Duodenal mucosa (tissue), 2 donors: ENCODE measurements around the gene PSTPIP2.

Experiments
- H3K27ac ChIP-seq: one replicate; pipeline ENCODE4 v1.7.0; 2013; ENCODE audit warnings: low read depth, low read length
- H3K27me3 ChIP-seq, 2 donors: one replicate each; pipeline ENCODE4 v1.7.0; 2013; ENCODE audit warnings: low read length in 2 of 2, control low read depth in 1 of 2; ENCODE audit not compliant: insufficient read depth in 2 of 2, control insufficient read depth in 1 of 2
- H3K36me3 ChIP-seq, 2 donors: one replicate each; pipeline ENCODE4 v1.7.0; 2013; ENCODE audit warnings: low read length in 2 of 2, control low read depth in 1 of 2; ENCODE audit not compliant: insufficient read depth in 2 of 2, control insufficient read depth in 1 of 2
- H3K4me1 ChIP-seq, 2 donors: one replicate each; pipeline ENCODE4 v1.7.0; 2013; ENCODE audit warnings: low read length in 2 of 2, control low read depth in 1 of 2; ENCODE audit not compliant: insufficient read depth in 2 of 2, control insufficient read depth in 1 of 2
- H3K4me3 ChIP-seq, 2 donors: one replicate each; pipeline ENCODE4 v1.7.0; 2013; ENCODE audit warnings: low read length in 2 of 2, low read depth in 1 of 2
- H3K9ac ChIP-seq, 2 donors: one replicate each; pipeline ENCODE4 v1.7.0; 2013; ENCODE audit warnings: low read length in 2 of 2, low read depth in 1 of 2
- H3K9me3 ChIP-seq, 2 donors: one replicate each; pipeline ENCODE4 v1.7.0; 2013; ENCODE audit warnings: low read length in 2 of 2, control low read depth in 1 of 2; ENCODE audit not compliant: control insufficient read depth in 1 of 2

PSTPIP2 gene

DNA sequence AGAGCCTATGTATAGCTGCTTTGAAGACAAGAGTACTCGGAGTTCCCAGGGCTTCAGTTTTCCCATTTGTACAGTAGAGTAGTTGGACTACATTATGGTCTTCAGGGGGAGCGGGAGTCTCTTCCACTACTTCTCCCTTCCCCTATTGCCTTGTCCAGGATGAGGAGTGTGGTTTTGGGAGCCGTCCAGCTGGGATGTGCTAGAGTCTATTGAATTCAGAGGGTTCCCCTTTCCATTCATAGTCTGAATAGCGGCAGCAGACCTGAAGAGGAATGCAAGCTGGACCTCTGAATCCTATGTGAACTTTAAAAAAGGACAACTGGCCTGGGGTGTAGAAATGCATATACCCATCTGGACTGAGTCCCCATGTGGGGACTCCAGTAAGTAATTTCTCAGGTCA is 61.4 kb downstream of the PSTPIP2 start:
- no peak overlapping the region for H3K27ac ChIP-seq
- H3K36me3 ChIP-seq = no peaks in the 10 kb centered on the region
- no peak overlapping the region for H3K9ac ChIP-seq
- H3K4me1 ChIP-seq = no peaks in the 10 kb centered on the region
- H3K27me3 ChIP-seq = no peaks in the 10 kb centered on the region
- H3K4me3 ChIP-seq = no peak overlapping the region
- H3K9me3 ChIP-seq = no peaks in the 10 kb centered on the region

DNA sequence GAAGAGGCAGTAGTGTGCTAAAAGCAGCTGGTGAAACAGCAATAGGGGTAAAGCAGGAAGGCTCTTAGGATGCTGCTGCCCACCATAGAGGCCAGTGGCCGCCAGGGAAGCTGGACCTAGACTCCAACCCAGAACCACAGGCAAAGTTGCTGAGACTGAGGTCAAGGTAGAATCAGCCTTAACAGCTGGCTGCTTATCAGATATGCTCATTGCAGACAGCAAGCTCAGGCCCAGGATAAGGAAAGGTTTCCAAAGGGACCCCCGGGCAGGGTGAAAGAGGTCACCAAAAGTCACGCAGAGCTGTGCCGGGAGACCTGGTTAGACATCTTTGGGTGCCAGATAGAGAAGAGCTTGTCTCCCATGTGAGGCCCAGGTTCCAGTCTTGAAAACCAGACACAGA is 62.0 kb downstream of the PSTPIP2 start:
- Histone ChIP-seq H3K9ac (no peak overlapping the region), H3K36me3 (no peaks in the 10 kb centered on the region), H3K4me1 (no peaks in the 10 kb centered on the region), H3K27ac (no peak overlapping the region), H3K4me3 (no peak overlapping the region), H3K27me3 (no peaks in the 10 kb centered on the region), H3K9me3 (no peaks in the 10 kb centered on the region)

DNA sequence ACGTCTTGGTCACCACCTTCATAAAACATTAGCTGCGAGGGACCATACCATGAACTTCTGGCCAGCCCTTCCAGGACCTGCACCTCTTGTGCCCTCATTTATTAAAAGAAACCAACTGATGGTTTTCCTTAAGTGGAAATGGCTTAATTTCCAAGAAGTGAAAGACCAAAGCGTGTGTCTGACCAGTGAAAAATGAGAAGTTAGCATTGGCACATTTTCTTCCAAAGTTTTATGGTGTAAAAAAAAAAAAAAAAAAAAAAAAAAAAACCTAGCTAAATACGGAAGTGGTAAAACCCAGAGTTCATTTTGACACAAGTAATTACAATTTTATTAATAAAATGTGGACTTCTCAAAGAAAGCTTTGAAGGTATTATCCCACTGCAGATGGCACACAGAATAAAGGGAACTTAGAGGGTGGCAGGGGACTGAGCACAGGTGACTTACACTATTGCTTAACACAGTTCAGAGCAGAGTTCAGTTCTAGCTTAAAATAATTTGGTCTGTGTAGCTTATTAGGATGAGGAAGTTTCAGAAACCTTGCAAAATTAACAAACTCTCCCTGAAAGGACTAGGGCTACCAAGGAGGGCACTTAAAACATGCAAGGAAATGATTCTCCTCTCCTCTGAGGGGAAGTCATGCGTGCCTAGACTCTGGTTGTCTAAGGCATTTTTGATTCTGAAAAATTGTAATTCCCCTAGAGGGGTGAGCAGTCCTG is 62.8 kb downstream of the PSTPIP2 start:
- no peak overlapping the region for H3K4me3 ChIP-seq
- H3K9ac ChIP-seq = no peak overlapping the region
- H3K4me1 ChIP-seq = no peaks in the 10 kb centered on the region
- H3K27me3 ChIP-seq = no peaks in the 10 kb centered on the region
- no peak overlapping the region for H3K27ac ChIP-seq
- no peaks in the 10 kb centered on the region for H3K9me3 ChIP-seq
- H3K36me3 ChIP-seq = no peaks in the 10 kb centered on the region

DNA sequence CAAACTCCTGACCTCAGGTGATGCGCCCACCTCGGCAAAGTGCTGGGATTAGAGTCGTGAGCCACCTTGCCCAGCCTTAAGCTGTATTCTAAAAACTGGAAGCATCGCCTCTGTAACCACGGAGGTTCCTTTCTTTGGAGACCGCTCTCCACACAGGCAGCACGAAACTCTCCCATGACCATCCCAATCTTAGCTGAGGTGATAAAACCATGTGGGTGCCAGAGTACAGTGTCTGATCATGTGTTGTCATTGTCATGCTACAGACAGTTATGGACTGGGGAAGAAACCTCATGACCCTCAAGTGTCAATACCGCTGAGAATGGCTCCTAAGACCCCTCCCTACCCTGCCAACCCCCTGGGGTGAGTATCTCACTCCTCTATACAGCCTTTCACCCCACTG is 63.5 kb downstream of the PSTPIP2 start:
- Histone ChIP-seq H3K27ac (no peak overlapping the region), H3K9me3 (no peaks in the 10 kb centered on the region), H3K4me1 (no peaks in the 10 kb centered on the region), H3K36me3 (no peaks in the 10 kb centered on the region), H3K27me3 (no peaks in the 10 kb centered on the region), H3K4me3 (no peak overlapping the region), H3K9ac (no peak overlapping the region)

DNA sequence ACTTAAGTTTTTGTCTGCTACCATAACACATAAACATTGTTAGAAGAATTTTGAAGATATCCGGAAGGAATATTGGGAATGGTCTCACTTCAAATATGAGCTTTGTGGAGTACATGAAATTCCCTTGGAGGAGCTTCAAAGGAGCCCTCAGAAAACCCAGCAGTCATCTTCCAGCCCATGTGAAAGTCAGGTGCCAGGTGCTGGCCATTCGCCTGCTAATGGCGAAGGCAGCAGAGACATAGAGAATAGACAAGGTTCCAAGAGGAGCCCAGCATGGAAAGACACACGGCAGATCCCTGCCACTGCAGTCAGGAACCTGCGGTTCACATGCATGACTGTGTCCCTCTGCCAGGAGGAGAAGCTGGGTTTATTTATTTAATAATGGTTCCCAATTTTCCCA is 64.9 kb downstream of the PSTPIP2 start:
- no peaks in the 10 kb centered on the region for H3K36me3 ChIP-seq
- H3K4me1 ChIP-seq = no peaks in the 10 kb centered on the region
- H3K9ac ChIP-seq = no peak overlapping the region
- no peaks in the 10 kb centered on the region for H3K27me3 ChIP-seq
- no peaks in the 10 kb centered on the region for H3K9me3 ChIP-seq
- no peak overlapping the region for H3K4me3 ChIP-seq
- H3K27ac ChIP-seq = no peak overlapping the region

DNA sequence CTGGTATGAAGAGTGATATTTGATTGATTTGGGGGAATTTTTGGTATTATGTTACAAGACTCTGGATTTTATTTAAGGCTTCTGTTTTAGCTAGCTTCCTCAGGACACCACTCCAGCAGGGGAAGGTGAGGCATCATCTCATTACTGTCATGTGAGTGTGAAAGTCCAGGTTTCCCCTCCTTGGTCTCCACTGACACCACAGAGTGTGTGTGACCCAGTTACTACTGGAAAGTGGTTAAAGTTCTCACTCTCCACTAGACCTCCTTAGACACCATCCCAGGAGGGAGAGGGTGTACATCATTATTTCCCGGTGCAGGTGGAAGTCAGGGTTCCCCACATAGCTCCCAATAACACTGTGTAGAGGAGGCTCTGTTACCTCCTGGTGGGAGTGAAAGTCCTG is 69.1 kb downstream of the PSTPIP2 start:
- Histone ChIP-seq H3K36me3 (no peaks in the 10 kb centered on the region), H3K27ac (no peak overlapping the region), H3K4me3 (no peak overlapping the region), H3K9me3 (no peaks in the 10 kb centered on the region), H3K9ac (no peak overlapping the region), H3K27me3 (no peaks in the 10 kb centered on the region), H3K4me1 (no peaks in the 10 kb centered on the region)

DNA sequence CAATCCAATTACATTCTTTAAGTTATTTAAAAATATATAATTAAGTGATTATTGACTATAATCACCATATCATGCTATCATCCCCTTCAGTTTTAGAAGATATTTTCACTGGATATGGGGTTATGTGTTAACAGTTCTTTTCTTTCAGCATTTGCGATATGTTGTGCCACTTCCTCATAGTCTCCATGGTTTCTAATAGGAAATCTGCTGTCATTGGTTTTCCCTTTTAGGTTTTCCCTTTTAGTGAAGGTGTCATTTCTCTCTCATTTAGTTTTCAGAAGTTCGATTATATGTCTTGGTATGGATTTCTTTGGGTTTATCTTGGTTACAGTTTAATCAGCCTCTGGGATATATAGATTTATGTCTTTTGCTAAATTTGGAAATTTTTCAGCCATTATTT is 70.2 kb downstream of the PSTPIP2 start:
- Histone ChIP-seq H3K27me3 (no peaks in the 10 kb centered on the region), H3K36me3 (no peaks in the 10 kb centered on the region), H3K4me3 (no peak overlapping the region), H3K9me3 (no peaks in the 10 kb centered on the region), H3K9ac (no peak overlapping the region), H3K27ac (no peak overlapping the region), H3K4me1 (no peaks in the 10 kb centered on the region)

DNA sequence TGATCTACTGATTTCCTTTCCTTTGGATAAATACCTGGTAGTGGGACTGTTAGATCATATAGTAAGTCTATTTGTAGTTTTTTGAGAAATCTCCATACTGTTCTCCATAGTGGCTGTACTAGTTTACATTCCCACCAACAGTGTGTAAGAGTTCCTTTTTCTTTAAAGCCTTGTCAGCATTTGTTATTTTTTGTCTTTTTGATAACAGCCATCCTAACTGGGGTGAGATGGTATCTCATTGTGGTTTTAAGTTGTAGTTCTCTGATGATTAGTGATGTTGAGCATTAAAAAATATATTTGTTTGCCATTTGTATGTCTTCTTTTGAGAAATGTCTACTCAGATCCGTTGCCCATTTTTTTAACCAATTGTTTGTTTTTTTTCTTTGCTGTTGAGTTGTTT is 71.0 kb downstream of the PSTPIP2 start:
- H3K9ac ChIP-seq = no peak overlapping the region
- no peak overlapping the region for H3K4me3 ChIP-seq
- H3K9me3 ChIP-seq = no peaks in the 10 kb centered on the region
- no peaks in the 10 kb centered on the region for H3K27me3 ChIP-seq
- H3K36me3 ChIP-seq = no peaks in the 10 kb centered on the region
- no peak overlapping the region for H3K27ac ChIP-seq
- no peaks in the 10 kb centered on the region for H3K4me1 ChIP-seq

DNA sequence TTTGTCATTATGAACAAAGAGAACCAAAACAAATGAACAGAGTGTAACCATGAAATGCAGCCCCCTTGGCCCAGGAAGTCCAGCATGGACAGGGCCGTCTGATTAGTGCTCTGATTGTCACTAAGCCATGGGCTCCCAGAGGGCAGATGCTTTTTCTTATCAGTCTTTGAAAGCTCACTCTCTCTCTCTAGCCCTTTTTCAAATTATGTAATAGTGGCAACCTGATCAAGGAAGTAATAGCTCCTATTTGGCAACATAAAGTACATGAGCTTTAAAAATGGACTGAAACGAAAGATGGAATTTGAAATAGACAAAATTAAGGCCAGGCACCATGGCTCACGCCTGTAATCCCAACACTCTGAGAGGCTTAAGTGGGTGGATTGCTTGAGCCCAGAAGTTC is 72.5 kb downstream of the PSTPIP2 start:
- no peak overlapping the region for H3K27ac ChIP-seq
- H3K9me3 ChIP-seq = no peaks in the 10 kb centered on the region
- no peak overlapping the region for H3K9ac ChIP-seq
- H3K4me1 ChIP-seq = no peaks in the 10 kb centered on the region
- H3K27me3 ChIP-seq = no peaks in the 10 kb centered on the region
- H3K36me3 ChIP-seq = no peaks in the 10 kb centered on the region
- no peak overlapping the region for H3K4me3 ChIP-seq

DNA sequence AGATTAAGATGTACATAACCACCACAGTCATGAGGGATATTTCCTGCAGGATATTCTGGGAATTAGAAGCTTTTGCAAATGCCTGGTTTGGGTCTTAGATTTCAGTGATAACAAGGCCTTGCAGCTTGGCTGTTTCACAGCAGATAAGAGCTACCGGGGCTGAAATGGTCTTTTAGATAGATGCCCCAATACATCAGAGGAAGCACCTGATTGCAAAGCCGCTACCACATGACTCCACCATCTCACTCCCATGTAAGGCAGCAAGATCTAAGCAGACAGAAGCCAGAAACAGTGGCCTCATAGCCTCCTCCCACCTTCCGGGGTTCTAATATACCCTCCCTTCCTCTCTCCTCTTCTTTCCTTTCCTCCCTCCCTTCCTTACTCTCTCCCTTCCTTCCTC is 73.8 kb downstream of the PSTPIP2 start:
- Histone ChIP-seq H3K27ac (no peak overlapping the region), H3K4me3 (no peak overlapping the region), H3K27me3 (no peaks in the 10 kb centered on the region), H3K36me3 (no peaks in the 10 kb centered on the region), H3K9ac (no peak overlapping the region), H3K4me1 (no peaks in the 10 kb centered on the region), H3K9me3 (no peaks in the 10 kb centered on the region)

DNA sequence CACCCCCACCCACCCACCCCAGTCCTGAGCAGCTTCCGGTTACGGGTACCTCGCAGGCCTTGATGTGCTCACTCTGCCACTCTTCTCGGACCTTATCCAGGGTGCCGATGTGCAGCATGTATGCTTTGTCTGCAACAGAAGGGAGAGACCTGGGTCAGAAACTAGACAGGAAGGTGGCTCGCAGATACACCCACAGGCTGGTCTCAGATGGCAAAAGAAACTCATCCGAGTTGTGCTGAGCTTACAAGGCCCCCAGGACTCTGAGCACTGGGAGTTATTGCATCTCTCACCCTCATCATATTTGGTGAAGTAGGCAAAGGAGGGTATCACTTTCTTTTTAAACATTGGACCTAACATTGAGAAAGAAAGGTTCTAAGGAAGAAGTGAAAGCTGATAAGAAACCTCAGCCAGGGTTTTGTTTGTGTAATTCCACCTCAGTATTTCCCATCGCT is 74.3 kb downstream of the PSTPIP2 start:
- H3K4me1 ChIP-seq = no peaks in the 10 kb centered on the region
- H3K27ac ChIP-seq = no peak overlapping the region
- H3K9me3 ChIP-seq = no peaks in the 10 kb centered on the region
- no peaks in the 10 kb centered on the region for H3K36me3 ChIP-seq
- H3K4me3 ChIP-seq = no peak overlapping the region
- no peak overlapping the region for H3K9ac ChIP-seq
- H3K27me3 ChIP-seq = no peaks in the 10 kb centered on the region
